SHP77 treated with DMSO at 0.1 percent for 48 hours (cell line): Measurements from ENCODE around the gene AAK1.
"Not testable (repeated sequence)": the region's sequence is repeated elsewhere in the genome, so short reads cannot be mapped to it uniquely, and the experiment has no call there.

Source experiments
- DNase-seq: peaks from one replicate; lab custom pipeline; 2025; lab: John Stamatoyannopoulos, UW

Gene AAK1

GRCh38 chr2:69450735-69451416 lies 192.7 kb downstream of the AAK1 start:
- DNase-seq = no peak

DNA sequence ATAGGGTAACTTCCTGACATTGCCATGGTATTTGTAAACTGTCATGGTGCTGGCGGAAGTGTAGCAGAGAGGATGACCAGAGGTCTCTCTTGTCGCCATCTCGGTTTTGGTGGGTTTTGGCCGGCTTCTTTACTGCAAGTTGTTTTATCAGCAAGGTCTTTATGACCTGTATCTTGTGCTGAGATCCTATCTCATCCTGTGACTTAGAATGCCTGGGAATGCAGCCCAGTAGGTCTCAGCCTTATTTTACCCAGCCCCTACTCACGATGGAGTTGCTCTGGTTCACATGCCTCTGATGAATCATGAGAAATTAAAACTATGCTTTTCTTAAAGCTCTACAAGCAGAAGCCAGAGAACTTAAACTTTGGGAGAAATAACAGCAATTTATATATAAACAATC lies 193.6 kb downstream of the AAK1 start:
- no peak for DNase-seq

- DNase-seq = not testable (repeated sequence)
Observed at GRCh38 chr2:69443673-69444072, 199.9 kb downstream of the AAK1 start.

GRCh38 chr2:69439499-69439898 lies 204.0 kb downstream of the AAK1 start:
- DNase-seq = not testable (repeated sequence)

DNA sequence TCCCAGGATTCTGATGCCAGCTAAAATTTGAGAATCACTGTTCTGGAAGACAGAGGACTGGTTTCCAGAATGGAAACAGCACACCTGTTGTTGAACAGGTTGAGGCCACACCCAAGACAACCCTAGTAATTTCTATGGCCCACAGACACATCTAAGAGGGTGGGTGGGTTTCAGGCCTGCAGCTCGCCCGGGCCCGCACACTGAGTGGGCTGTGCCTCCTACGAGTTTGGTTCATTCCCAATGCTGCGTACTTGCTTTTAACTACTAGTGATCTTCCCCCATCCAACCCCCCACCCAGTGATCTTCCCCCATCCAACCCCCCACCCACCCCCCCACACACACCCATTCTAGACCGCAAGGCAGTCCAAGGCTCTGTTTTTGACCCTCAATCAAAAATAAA lies 205.0 kb downstream of the AAK1 start:
- no peak for DNase-seq

DNA sequence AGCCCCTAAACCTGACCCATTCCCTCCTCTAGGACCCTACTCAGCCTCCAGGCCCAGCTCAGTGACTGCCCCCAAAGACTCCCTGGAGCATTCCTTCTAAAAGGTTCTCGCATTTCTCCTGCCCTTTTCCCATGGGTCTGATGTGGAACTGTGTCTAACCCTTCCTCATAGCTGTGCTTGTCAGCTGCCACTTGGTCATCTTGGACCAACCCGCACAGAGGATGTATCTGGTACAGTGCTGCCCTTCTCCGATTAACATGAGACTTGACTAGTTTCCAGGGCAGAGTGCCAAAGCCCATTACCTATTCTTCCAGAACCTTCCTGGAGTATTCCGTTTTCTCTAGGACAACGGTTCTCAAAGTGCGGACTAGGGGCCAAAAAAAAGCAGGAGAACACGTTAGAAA lies 205.8 kb downstream of the AAK1 start:
- no peak for DNase-seq

GRCh38 chr2:69436938-69437750 lies 206.4 kb downstream of the AAK1 start, which contains the start of gene NFU1:
NFU1 (minus strand) TSS chr2:69437435; CDS start chr2:69437422, 13 bp downstream.
- DNase-seq = peak; percentile 85

DNA sequence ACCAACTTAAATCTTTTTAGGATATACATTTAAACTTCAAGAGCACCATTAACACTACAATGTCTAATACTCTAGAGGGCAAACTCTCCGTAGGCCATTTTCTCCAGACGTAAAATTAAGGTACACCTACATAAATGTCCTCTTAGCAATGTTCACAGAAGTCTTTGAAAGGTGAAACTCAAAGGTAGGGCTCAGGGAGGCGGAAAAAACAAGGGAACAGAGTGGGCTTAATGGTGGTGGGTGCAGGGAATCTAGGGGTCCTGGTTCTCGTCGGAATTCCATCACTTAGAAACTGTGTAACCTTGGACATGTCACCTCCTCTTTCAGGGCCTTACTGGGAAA lies 207.0 kb downstream of the AAK1 start:
- DNase-seq = no peak

DNA sequence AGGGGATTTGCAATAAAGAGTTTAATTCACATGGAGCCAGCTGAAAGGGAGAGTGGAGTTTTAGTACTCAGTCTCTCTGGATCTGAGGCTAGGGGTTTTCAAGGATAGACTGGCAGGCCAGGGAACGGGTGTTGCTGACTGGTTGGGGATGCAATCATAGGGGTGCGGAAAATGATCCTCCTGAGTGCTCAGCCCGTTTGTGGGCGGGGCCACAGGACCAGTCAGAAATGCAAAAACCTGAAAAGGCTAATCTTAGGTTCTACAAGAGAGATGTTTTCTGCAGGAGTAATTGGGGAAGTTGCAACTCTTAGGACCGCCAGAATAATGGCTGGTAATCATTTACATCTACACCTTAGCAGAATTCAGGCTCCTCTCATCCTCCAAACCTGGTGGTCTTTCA lies 208.8 kb downstream of the AAK1 start:
- no peak for DNase-seq

DNA sequence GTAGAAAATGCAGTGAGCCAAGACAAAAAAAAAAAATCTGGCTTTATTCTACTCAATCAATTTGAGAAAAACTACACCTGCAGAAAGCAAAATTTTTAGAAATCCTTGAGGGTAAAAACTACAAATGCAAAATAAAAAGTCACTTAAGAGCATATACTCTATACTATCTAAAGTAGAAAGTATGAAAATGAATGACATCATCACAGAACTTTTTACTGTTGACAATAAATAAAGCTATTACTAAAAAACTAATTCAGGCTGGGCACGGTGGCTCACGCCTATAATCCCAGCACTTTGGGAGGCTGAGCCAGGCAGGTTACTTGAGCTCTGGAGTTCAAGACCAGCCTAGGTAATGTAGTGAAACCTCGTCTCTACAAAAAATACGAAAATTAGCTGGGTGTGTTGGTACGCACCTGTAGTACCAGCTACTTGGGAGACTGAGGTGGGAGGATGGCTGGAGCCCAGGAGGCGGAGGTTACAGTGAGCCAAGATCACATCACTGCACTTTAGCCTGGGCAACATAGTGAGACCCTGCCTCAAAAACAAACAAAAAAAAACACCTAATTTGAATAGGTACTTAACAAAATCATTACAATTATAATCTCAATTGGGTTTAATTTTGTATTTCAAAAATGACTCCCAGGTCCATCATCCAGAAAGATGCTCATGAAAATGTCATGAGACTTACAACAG lies 213.9 kb downstream of the AAK1 start:
- DNase-seq = no peak

- DNase-seq = no peak
Observed at GRCh38 chr2:69428981-69429380, 214.6 kb downstream of the AAK1 start.

GRCh38 chr2:69424419-69424818 lies 219.1 kb downstream of the AAK1 start:
- DNase-seq = no peak

GRCh38 chr2:69422198-69422597 lies 221.3 kb downstream of the AAK1 start:
- DNase-seq = no peak

DNA sequence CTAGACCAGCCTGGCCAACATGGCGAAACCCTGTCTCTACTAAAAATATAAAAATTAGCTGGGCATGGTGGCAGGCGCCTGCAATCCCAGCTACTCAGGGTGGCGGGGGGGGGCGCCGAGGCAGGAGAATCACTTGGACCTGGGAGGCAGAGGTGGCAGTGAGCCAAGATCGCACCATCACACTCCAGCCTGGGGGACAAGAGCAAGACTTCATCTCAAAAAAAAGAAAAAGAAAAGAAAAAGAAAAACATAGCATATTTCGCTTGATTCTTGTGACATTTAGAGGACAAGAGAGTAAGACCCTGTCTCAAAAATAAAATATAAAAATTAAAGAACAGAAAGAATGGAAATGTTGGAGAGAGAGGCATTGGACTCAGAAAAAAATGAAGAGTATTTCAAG lies 224.4 kb downstream of the AAK1 start:
- not testable (repeated sequence) for DNase-seq

DNA sequence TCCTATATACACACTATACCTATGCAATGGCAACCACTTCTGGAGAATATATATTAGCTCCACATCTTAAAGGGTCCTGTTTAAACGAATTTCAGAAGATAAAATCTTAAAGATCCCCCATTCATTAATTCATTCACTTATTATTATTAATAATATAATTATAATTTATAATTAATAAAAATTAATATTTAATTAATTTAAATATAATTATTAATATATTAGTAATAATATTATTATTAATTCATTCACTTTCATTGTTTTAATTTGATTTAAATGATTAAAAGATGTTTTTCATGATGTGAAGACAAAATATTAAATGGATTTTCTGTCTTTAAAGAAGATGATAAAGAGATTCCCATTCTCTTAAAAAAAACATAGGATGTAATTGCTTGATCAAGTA lies 227.4 kb downstream of the AAK1 start:
- no peak for DNase-seq
